GM12878 (cell line): ENCODE data around the gene CNOT2. TPM values are rescaled to one million over a fixed set of nuclear protein-coding genes. Genes with fewer than 3 reads are reported as not detected.

ENCODE experiments used
- ATAC-seq: fragments of 200-7000 bp; cut with Tn5 transposase; 3 replicates; pipeline ENCODE4 v1.9.1; 2020; ENCODE audit warnings: mild to moderate bottlenecking, moderate library complexity
- BruUV-seq: library from RNA; stranded (reverse); fragments of 400-500 nt; replicated peaks from 2 replicates; lab custom pipeline; 2021; lab: Mats Ljungman, UMichigan
- CTCF ChIA-PET: fragments of 300-600 bp; sonication (Branson Sonifier 250); formaldehyde crosslinking; extraction: SDS; loops from one replicate; lab custom pipeline; 2021; ENCODE audit warnings: inconsistent platforms; lab: Yijun Ruan, JAX
- POLR2A ChIA-PET: fragments of 350-600 bp; formaldehyde crosslinking; extraction: SDS; loops from one replicate; lab custom pipeline; 2021; ENCODE audit warnings: inconsistent platforms; lab: Charles Lee
- RAD21 ChIA-PET: fragments of 300-600 bp; sonication (Branson Sonifier 250); formaldehyde crosslinking; loops from one replicate; lab custom pipeline; 2023; ENCODE audit warnings: antibody characterized with exemption; ENCODE audit not compliant: unreplicated experiment; lab: Charles Lee
- SMC1A ChIA-PET: fragments of 300-600 bp; sonication (Branson Sonifier 250); formaldehyde crosslinking; loops from one replicate; lab custom pipeline; 2023; ENCODE audit not compliant: unreplicated experiment, uncharacterized antibody; lab: Charles Lee
- DNase-seq: peaks from one replicate; pipeline ENCODE4 v3.0.0-alpha.2; 2011; ENCODE audit warnings: low read depth, low spot score
- FAIRE-seq: peaks from 3 replicates; lab custom pipeline; 2011; peaks lifted over from hg19 to GRCh38; lab: Jason Lieb, UNC
- H2AFZ ChIP-seq: 2 replicates; pipeline ENCODE4 v1.6.0; 2011; ENCODE audit warnings: low read depth, low read length, control low read depth; ENCODE audit not compliant: control insufficient read depth
- H3K27ac ChIP-seq: 2 replicates; pipeline ENCODE4 v1.5.1; 2011; ENCODE audit warnings: control low read depth; ENCODE audit not compliant: control insufficient read depth, insufficient read depth
- H3K27me3 ChIP-seq, 2 experiments: replicated peaks in 1 of 2; 2 replicates each; pipeline versions ENCODE4 v1.6.0 to v1.6.1; 2011; ENCODE audit warnings: low read length in 1 of 2; ENCODE audit not compliant: control insufficient read depth in 2 of 2, insufficient read depth in 2 of 2
- H3K36me3 ChIP-seq, 2 experiments: 2 replicates each; pipeline ENCODE4 v1.5.1; 2011; ENCODE audit warnings: low read length in 1 of 2; ENCODE audit not compliant: control insufficient read depth in 2 of 2, insufficient read depth in 2 of 2
- H3K4me1 ChIP-seq: 2 replicates; pipeline ENCODE4 v1.6.1; 2011; ENCODE audit warnings: mild to moderate bottlenecking, low read length, moderate library complexity, mixed read lengths; ENCODE audit not compliant: control insufficient read depth, insufficient read depth
- H3K4me2 ChIP-seq: 2 replicates; pipeline ENCODE4 v1.6.0; 2011; ENCODE audit warnings: control low read depth; ENCODE audit not compliant: control insufficient read depth, insufficient read depth
- H3K4me3 ChIP-seq: fragments of 200-600 bp; sonication (generic); 2 replicates; pipeline ENCODE4 v1.5.1; 2016
- H3K79me2 ChIP-seq: 2 replicates; pipeline ENCODE4 v1.6.0; 2011; ENCODE audit warnings: low read length; ENCODE audit not compliant: control insufficient read depth, insufficient read depth
- H3K9ac ChIP-seq: 2 replicates; pipeline ENCODE4 v1.8.0; 2011; ENCODE audit warnings: low read length, control low read depth, mixed read lengths; ENCODE audit not compliant: control insufficient read depth, insufficient read depth
- H3K9me3 ChIP-seq: replicated peaks from 3 replicates; pipeline ENCODE4 v1.5.1; 2011; ENCODE audit warnings: mild to moderate bottlenecking, low read length; ENCODE audit not compliant: control insufficient read depth, insufficient read depth
- H4K20me1 ChIP-seq: 2 replicates; pipeline ENCODE4 v1.6.0; 2011; ENCODE audit not compliant: control insufficient read depth, insufficient read depth
- CTCF ChIP-seq, 3 experiments: IDR thresholded peaks in 2 of 3; conservative IDR thresholded peaks in 1 of 3; 2 replicates each; pipeline ENCODE4 v1.5.1; 2011; ENCODE audit warnings: low read depth in 3 of 3, low read length in 3 of 3, mild to moderate bottlenecking in 3 of 3, control low read depth in 2 of 3, moderate library complexity in 2 of 3, inconsistent platforms in 1 of 3, mixed read lengths in 1 of 3; ENCODE audit not compliant: control insufficient read depth in 2 of 3, insufficient read depth in 1 of 3; ENCODE audit errors: extremely low read depth in 1 of 3
- EP300 ChIP-seq, 2 experiments: fragments of 150-350 bp in 1 of 2; IDR thresholded peaks; 2 replicates each; pipeline ENCODE4 v1.6.1; 2011 to 2012; ENCODE audit warnings: low read depth in 2 of 2, low read length in 2 of 2, borderline replicate concordance in 1 of 2, improper control_type of control experiment in 1 of 2, inconsistent platforms in 1 of 2; ENCODE audit not compliant: control insufficient read depth in 1 of 2
- HDGF ChIP-seq: fragments of 450-650 bp; IDR thresholded peaks from 2 replicates; pipeline ENCODE4 v1.6.1; 2016; ENCODE audit warnings: antibody characterized with exemption
- IRF4 ChIP-seq: IDR thresholded peaks from 2 replicates; pipeline ENCODE4 v1.6.1; 2011; ENCODE audit warnings: low read depth, low read length
- JUNB ChIP-seq: IDR thresholded peaks from 2 replicates; pipeline ENCODE4 v1.6.1; 2016; ENCODE audit warnings: antibody characterized with exemption, mild to moderate bottlenecking
- KDM1A ChIP-seq: fragments of 200-600 bp; sonication (generic); IDR thresholded peaks from 2 replicates; pipeline ENCODE4 v1.6.1; 2016; ENCODE audit warnings: borderline replicate concordance
- MEF2A ChIP-seq: IDR thresholded peaks from 2 replicates; pipeline ENCODE4 v1.6.1; 2011; ENCODE audit warnings: low read depth, mild to moderate bottlenecking, low read length, moderate library complexity; ENCODE audit not compliant: insufficient read depth
- MLLT1 ChIP-seq: fragments of 450-650 bp; IDR thresholded peaks from 2 replicates; pipeline ENCODE4 v1.6.1; 2016; ENCODE audit warnings: mild to moderate bottlenecking
- MXI1 ChIP-seq: fragments of 150-350 bp; IDR thresholded peaks from 2 replicates; pipeline ENCODE4 v1.6.1; 2011; ENCODE audit warnings: low read depth, mild to moderate bottlenecking, inconsistent platforms, low read length, improper control_type of control experiment
- PKNOX1 ChIP-seq: fragments of 450-650 bp; IDR thresholded peaks from 2 replicates; pipeline ENCODE4 v1.6.1; 2016; ENCODE audit warnings: mild to moderate bottlenecking
- RELA ChIP-seq: fragments of 450-650 bp; IDR thresholded peaks from 2 replicates; pipeline ENCODE4 v1.8.0; 2014; ENCODE audit warnings: borderline replicate concordance; ENCODE audit not compliant: partially characterized antibody
- RFX5 ChIP-seq: IDR thresholded peaks from 2 replicates; pipeline ENCODE4 v1.6.1; 2011; ENCODE audit warnings: low read depth, low read length, improper control_type of control experiment
- SIN3A ChIP-seq: IDR thresholded peaks from 2 replicates; pipeline ENCODE4 v1.6.1; 2012; ENCODE audit warnings: low read depth, low read length, improper control_type of control experiment
- SMAD5 ChIP-seq: IDR thresholded peaks from 2 replicates; pipeline ENCODE4 v1.6.1; 2016; ENCODE audit warnings: antibody characterized with exemption, low read depth
- SMARCA5 ChIP-seq: fragments of 450-650 bp; IDR thresholded peaks from 2 replicates; pipeline ENCODE4 v1.6.1; 2017; ENCODE audit warnings: mild to moderate bottlenecking
- SREBF2 ChIP-seq: IDR thresholded peaks from 2 replicates; pipeline ENCODE4 v1.6.1; 2012; ENCODE audit warnings: mild to moderate bottlenecking, low read length
- STAT1 ChIP-seq: fragments of 450-650 bp; conservative IDR thresholded peaks from 2 replicates; pipeline ENCODE4 v1.6.1; 2014; ENCODE audit warnings: antibody characterized with exemption, mild to moderate bottlenecking
- TCF12 ChIP-seq: IDR thresholded peaks from 2 replicates; pipeline ENCODE4 v1.6.1; 2011; ENCODE audit warnings: low read depth, mild to moderate bottlenecking, low read length
- ZBTB33 ChIP-seq: fragments of 450-650 bp; IDR thresholded peaks from 2 replicates; pipeline ENCODE4 v1.6.1; 2017; ENCODE audit warnings: mild to moderate bottlenecking
- ZNF24 ChIP-seq: fragments of 450-650 bp; IDR thresholded peaks from 2 replicates; pipeline ENCODE4 v1.6.1; 2017; ENCODE audit warnings: antibody characterized with exemption, mild to moderate bottlenecking
- WGBS: methylation state at CpG from one replicate; pipeline ENCODE4 v1.1.6; 2016; ENCODE audit warnings: low lambda C conversion rate; ENCODE audit not compliant: insufficient replicate concordance, insufficient coverage; ENCODE audit errors: missing lambda C conversion rate; 5-methylcytosine and 5-hydroxymethylcytosine counted together
- in situ Hi-C: fragments of 300-500 bp; cut with MboI; formaldehyde crosslinking; loops from 9 replicates; pipeline ENCODE4 v1.14.3; 2018; ENCODE audit warnings: mixed read lengths
- intact Hi-C: fragments of 100-400 bp; cut with micrococcal nuclease; formaldehyde crosslinking; loops from one replicate; pipeline ENCODE4 v1.14.2; 2022; ENCODE audit not compliant: unreplicated experiment
- polyA plus RNA-seq, 11 experiments: library from polyadenylated mRNA; depleted of rRNA in 4 of 11; unstranded in 6 of 11; stranded (reverse) in 5 of 11; fragments of >200 nt; fragmentation: Nextera tagmentation in 4 of 11; fragmentation: Illumina TruSeq in 1 of 11; extraction: Ambion mirVana in 4 of 11; extraction: Trizol in 1 of 11; gene quantifications; 1 replicate in 1 of 11; 2 replicates in 10 of 11; pipeline versions ENCODE4 v1.2.1 to v1.2.3, GENCODE V29; 2011 to 2016; ENCODE audit warnings: inconsistent platforms in 2 of 11, missing spikeins in 2 of 11, low read depth in 1 of 11
- total RNA-seq, 4 experiments: library from RNA; depleted of rRNA in 3 of 4; stranded (reverse); fragments of >200 nt in 3 of 4; fragmentation: Illumina TruSeq in 1 of 4; extraction: Trizol in 1 of 4; gene quantifications; 2 replicates each; pipeline versions ENCODE4 v1.2.1 to v1.2.3, GENCODE V29; 2013 to 2021

CNOT2 gene
- total and polyA plus RNA-seq, 10 of the 15 experiments (the other 5 are each of a cell fraction or from before 2014, with no cell fraction given) = 37.9 to 127 (median 82.4) TPM

GRCh38 chr12:70327541-70327940 is 84.3 kb downstream of the CNOT2 start (continued):
- TF ChIP-seq CTCF (IDR thresholded peaks at IDR 0.05 in 2 of 3, conservative IDR thresholded peaks at IDR 0.05 in 1 of 3; ENCODE audit: control insufficient read depth in 2 of 3, extremely low read depth in 1 of 3, insufficient read depth in 1 of 3, low read depth in 3 of 3, low read length in 3 of 3) (no peak), TCF12 (no peak), RFX5 (no peak), MXI1 (no peak), SMARCA5 (no peak), STAT1 (no peak), EP300 (IDR thresholded peaks at IDR 0.05; ENCODE audit: borderline replicate concordance in 1 of 2, control insufficient read depth in 1 of 2, low read depth in 2 of 2, low read length in 2 of 2) (no peak), MEF2A (no peak), PKNOX1 (no peak)

- 94% methylated on average over 3 of the region's 3 CpGs for WGBS
- RAD21 ChIA-PET = no interaction called here
- no peaks in the 10 kb centered on the region for H3K27me3 ChIP-seq
- peaks cover 0 to under 1% of the 10 kb centered on the region in 2 experiments; a peak in 1 of 4 replicates for H3K36me3 ChIP-seq
- no peak overlapping the region for H3K27ac ChIP-seq
- SMC1A ChIA-PET = interaction anchor here (0.9 to 1.4 kb wide), 4 partner anchors 10 to 429 kb away, joined by 4 to 7 read pairs (median 4); no protein-coding TSS in a partner anchor
- no peak overlapping the region for H2AFZ ChIP-seq
- no peak overlapping the region for H3K9ac ChIP-seq
- no peaks in the 10 kb centered on the region; the same call in 1 of the 2 replicates for H3K79me2 ChIP-seq
- DNase-seq = no peak
- no peak for FAIRE-seq
- no peak overlapping the region for H3K4me3 ChIP-seq
- CTCF ChIA-PET = interaction anchor here (0.7 kb wide), 1 partner anchor 89 kb away, joined by 3 read pairs; no protein-coding TSS in a partner anchor
- intact Hi-C loops = no loop called here
- POLR2A ChIA-PET = no interaction called here
- no peak for ATAC-seq
- no peaks in the 10 kb centered on the region for H4K20me1 ChIP-seq
- no peak overlapping the region for H3K4me2 ChIP-seq
- no peaks in the 10 kb centered on the region for H3K9me3 ChIP-seq
- in situ Hi-C loops = no loop called here
- BruUV-seq = no TSS peak
- H3K4me1 ChIP-seq = no peaks in the 10 kb centered on the region
- TF ChIP-seq JUNB (no peak), RELA (no peak), ZBTB33 (no peak), KDM1A (no peak), HDGF (no peak), MLLT1 (no peak), ZNF24 (no peak), SREBF2 (no peak), SMAD5 (no peak), IRF4 (no peak), SIN3A (no peak)
These were observed 86.5 kb downstream of the CNOT2 start for GRCh38 chr12:70329728-70330127.
